ENCODE measurements around the gene MYL10.
A peak's percentile ranks its signal among the peaks of the same experiment; 100 is the strongest.

MYL10 gene

GRCh38 chr7:101676062-101676598, 47.0 kb upstream of the MYL10 start:
- no peak overlapping the region for H3K4me3 Mint-ChIP-seq
- no peaks in the 10 kb centered on the region for H3K36me3 Mint-ChIP-seq (ENCODE audit: low read depth)
- TF ChIP-seq CTCF (IDR thresholded peaks at IDR 0.05; ENCODE audit: unreplicated experiment in 3 of 3): no peak
- H3K27ac Mint-ChIP-seq: peak overlapping the region; percentile 28 to 76 (median 42)
- H3K27me3 Mint-ChIP-seq (ENCODE audit: low read depth): peaks cover 4% of the 10 kb centered on the region
- H3K9me3 Mint-ChIP-seq: no peaks in the 10 kb centered on the region
- H3K4me1 Mint-ChIP-seq: peaks cover 36% of the 10 kb centered on the region

DNA sequence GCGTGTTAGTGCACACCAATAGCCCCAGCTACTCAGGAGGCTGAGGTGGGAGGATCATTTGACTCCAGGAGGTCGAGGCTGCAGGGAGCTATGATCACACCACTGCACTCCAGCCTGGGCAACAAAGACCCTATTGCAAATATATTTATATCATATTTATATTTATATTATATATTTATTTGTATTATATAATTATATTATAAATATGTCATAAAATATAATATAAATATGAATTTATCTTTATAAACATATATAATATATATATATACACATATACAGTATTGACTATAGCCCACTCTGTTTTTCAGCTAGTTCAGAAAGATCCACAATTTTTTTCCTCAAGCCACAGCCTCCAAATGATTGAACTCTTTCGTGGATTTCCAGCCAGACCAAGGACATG, 45.3 kb upstream of the MYL10 start:
- Mint-ChIP-seq H3K9me3 (no peaks in the 10 kb centered on the region), H3K27ac (peak overlapping the region in 1 of 3 experiments; percentile 25), H3K27me3 (ENCODE audit: low read depth) (peaks cover 4% of the 10 kb centered on the region), H3K4me3 (no peak overlapping the region), H3K36me3 (ENCODE audit: low read depth) (no peaks in the 10 kb centered on the region), H3K4me1 (peaks cover 32% of the 10 kb centered on the region)
- no peak for TF ChIP-seq CTCF (IDR thresholded peaks at IDR 0.05; ENCODE audit: unreplicated experiment in 3 of 3)

- no peaks in the 10 kb centered on the region for H3K36me3 Mint-ChIP-seq (ENCODE audit: low read depth)
- peaks cover 4% of the 10 kb centered on the region for H3K27me3 Mint-ChIP-seq (ENCODE audit: low read depth)
- H3K9me3 Mint-ChIP-seq: no peaks in the 10 kb centered on the region
- H3K27ac Mint-ChIP-seq: no peak overlapping the region
- no peak for TF ChIP-seq CTCF (IDR thresholded peaks at IDR 0.05; ENCODE audit: unreplicated experiment in 3 of 3)
- H3K4me3 Mint-ChIP-seq: no peak overlapping the region
- peaks cover 32% of the 10 kb centered on the region for H3K4me1 Mint-ChIP-seq
Measured at GRCh38 chr7:101673951-101674350, 44.9 kb upstream of the MYL10 start.

GRCh38 chr7:101673315-101673714, 44.2 kb upstream of the MYL10 start:
- H3K4me3 Mint-ChIP-seq: no peak overlapping the region

GRCh38 chr7:101671371-101672356, 42.6 kb upstream of the MYL10 start:
- Mint-ChIP-seq H3K4me3 (no peak overlapping the region), H3K27me3 (ENCODE audit: low read depth) (peaks cover 4% of the 10 kb centered on the region), H3K9me3 (peaks cover 11% of the 10 kb centered on the region), H3K36me3 (ENCODE audit: low read depth) (no peaks in the 10 kb centered on the region), H3K27ac (peak overlapping the region; percentile 53 to 82 (median 76)), H3K4me1 (peaks cover 31% of the 10 kb centered on the region)
- TF ChIP-seq CTCF (IDR thresholded peaks at IDR 0.05; ENCODE audit: unreplicated experiment in 3 of 3): no peak

More at GRCh38 chr7:101673315-101673714, 44.2 kb upstream of the MYL10 start:
- H3K27ac Mint-ChIP-seq: no peak overlapping the region
- TF ChIP-seq CTCF (IDR thresholded peaks at IDR 0.05; ENCODE audit: unreplicated experiment in 3 of 3): no peak
- H3K27me3 Mint-ChIP-seq (ENCODE audit: low read depth): peaks cover 4% of the 10 kb centered on the region
- H3K4me1 Mint-ChIP-seq: peaks cover 32% of the 10 kb centered on the region
- no peaks in the 10 kb centered on the region for H3K36me3 Mint-ChIP-seq (ENCODE audit: low read depth)
- H3K9me3 Mint-ChIP-seq: peaks cover 5% of the 10 kb centered on the region
